Body of pancreas (tissue), 4 donors: ENCODE results near the gene CSNK1E. TPM values are rescaled to one million over a fixed set of nuclear protein-coding genes. Genes with fewer than 3 reads are reported as not detected.

Experiments used
- ATAC-seq: fragments of 150-250 bp; one replicate; pipeline ENCODE4 v1.9.1; 2016
- DNase-seq, 4 donors: peaks; one replicate each; pipeline ENCODE4 v3.0.0-alpha.2; 2019
- H3K27ac ChIP-seq, 4 donors: fragments of 200-600 bp; sonication (generic); 1 replicate in 3 of 4; 2 replicates in 1 of 4; pipeline versions ENCODE4 v1.5.1 to v1.6.1; 2016 to 2019; ENCODE audit warnings: mild to moderate bottlenecking in 1 of 4, mixed read lengths in 1 of 4, moderate library complexity in 1 of 4
- H3K27me3 ChIP-seq, 2 donors: fragments of 200-600 bp; sonication (generic); one replicate each; pipeline ENCODE4 v1.6.0; 2016; ENCODE audit warnings: mild to moderate bottlenecking in 1 of 2
- H3K36me3 ChIP-seq, 2 donors: fragments of 200-600 bp; sonication (generic); replicated peaks in 1 of 2; 2 replicates each; pipeline ENCODE4 v1.5.1; 2016; ENCODE audit warnings: low read depth in 2 of 2; ENCODE audit not compliant: insufficient read depth in 1 of 2
- H3K4me1 ChIP-seq: fragments of 200-600 bp; sonication (generic); one replicate; pipeline ENCODE4 v1.6.0; 2016
- H3K4me3 ChIP-seq, 2 donors: fragments of 200-600 bp; sonication (generic); 1 replicate in 1 of 2; 2 replicates in 1 of 2; pipeline ENCODE4 v1.5.1; 2016 to 2019
- H3K9me3 ChIP-seq, 3 donors: fragments of 200-600 bp; sonication (generic); 1 replicate in 2 of 3; 2 replicates in 1 of 3; pipeline ENCODE4 v1.5.1; 2016
- CTCF ChIP-seq, 7 experiments: fragments of 450-650 bp in 4 of 7; fragments of 200-600 bp in 3 of 7; sonication (generic) in 3 of 7; IDR thresholded peaks; one replicate each; pipeline ENCODE4 v1.5.1; 2016 to 2019; ENCODE audit warnings: antibody characterized with exemption in 7 of 7
- POLR2A ChIP-seq, 3 donors: fragments of 450-650 bp; IDR thresholded peaks; one replicate each; pipeline ENCODE4 v1.6.1; 2016; ENCODE audit warnings: antibody characterized with exemption in 3 of 3, mild to moderate bottlenecking in 2 of 3
- WGBS, 2 donors: methylation state at CpG; one replicate each; pipeline ENCODE4 v1.1.5; 2017; 5-methylcytosine and 5-hydroxymethylcytosine counted together
- intact Hi-C: fragments of 100-400 bp; cut with DNase I; formaldehyde crosslinking; loops from one replicate; pipeline ENCODE4 v1.15.1; 2023
- total RNA-seq, 2 donors: library from RNA; depleted of rRNA; stranded (reverse); fragments of >200 nt; gene quantifications; one replicate each; pipeline ENCODE4 v1.1.0, GENCODE V29; 2016

Gene CSNK1E
- total RNA-seq, 2 donors from 2014 or later: 63.3 to 172 TPM

GRCh38 chr22:38272373-38273134 is 44.7 kb downstream of the CSNK1E start, which contains the start of gene TMEM184B:
Gene TMEM184B (minus strand): TSS chr22:38273010. CDS start chr22:38247961, 25,049 bp downstream.
- DNase-seq (peak; percentile 79 to 86 (median 82)), ATAC-seq (peak; percentile 96)
- Histone ChIP-seq H3K27ac (peak within 1 kb of the TSS; percentile 77 to 92 (median 90)), H3K27me3 (no peaks in the 10 kb centered on the region), H3K36me3 (no peaks in the 10 kb centered on the region), H3K4me3 (peak within 1 kb of the TSS; percentile 95 to 99), H3K9me3 (no peaks in the 10 kb centered on the region), H3K4me1 (peaks cover 22% of the 10 kb centered on the region)
- intact Hi-C loops: no loop called here
- TF ChIP-seq CTCF (IDR thresholded peaks at IDR 0.05): no peak
- TF ChIP-seq POLR2A (IDR thresholded peaks at IDR 0.05): peak; percentile 33 to 79 (median 52)
- 0 to 2% methylated on average over 11 to 94 of the region's 97 CpGs for WGBS, 2 donors

GRCh38 chr22:38271927-38272372 is 45.3 kb downstream of the CSNK1E start:
- peak; percentile 56 to 81 (median 72) for DNase-seq
- TF ChIP-seq POLR2A (IDR thresholded peaks at IDR 0.05): peak in 1 of 3 donors; percentile 19
- no peak for TF ChIP-seq CTCF (IDR thresholded peaks at IDR 0.05)
- Histone ChIP-seq H3K27me3 (no peaks in the 10 kb centered on the region), H3K36me3 (no peaks in the 10 kb centered on the region), H3K9me3 (no peaks in the 10 kb centered on the region), H3K27ac (peak overlapping the region; percentile 77 to 92 (median 90)), H3K4me1 (peaks cover 22% of the 10 kb centered on the region), H3K4me3 (peak overlapping the region; percentile 95 to 99)
- intact Hi-C loops: no loop called here
- WGBS, 2 donors: 3 to 14% methylated on average over 4 to 7 of the region's 7 CpGs
- peak; percentile 49 for ATAC-seq

DNA sequence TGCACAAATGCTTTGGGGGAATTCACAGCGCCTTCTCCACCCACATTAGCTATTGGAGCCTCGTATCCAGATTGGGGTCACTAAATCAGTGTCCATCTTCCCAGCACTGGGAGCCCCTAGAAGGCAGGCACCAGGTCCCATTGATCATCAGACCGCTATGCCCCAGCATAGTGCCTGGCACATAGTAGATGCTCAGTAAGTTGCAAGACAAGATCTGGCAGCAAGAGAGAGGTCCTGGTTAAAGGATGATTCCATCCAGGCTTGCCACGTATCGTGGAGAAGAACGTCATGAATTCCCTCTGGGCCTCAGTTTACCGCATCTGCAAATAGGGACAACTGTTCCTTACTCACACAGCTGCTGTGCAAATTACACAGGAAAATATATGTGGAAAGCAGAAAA is 46.1 kb downstream of the CSNK1E start:
- 87 to 100% methylated on average over 2 to 7 of the region's 7 CpGs for WGBS, 2 donors
- Histone ChIP-seq H3K4me1 (peaks cover 30% of the 10 kb centered on the region), H3K36me3 (no peaks in the 10 kb centered on the region), H3K27me3 (no peaks in the 10 kb centered on the region), H3K27ac (no peak overlapping the region), H3K4me3 (no peak overlapping the region), H3K9me3 (no peaks in the 10 kb centered on the region)
- ATAC-seq (no peak), DNase-seq (no peak)
- intact Hi-C loops: no loop called here
- TF ChIP-seq CTCF (IDR thresholded peaks at IDR 0.05): no peak
- no peak for TF ChIP-seq POLR2A (IDR thresholded peaks at IDR 0.05)

DNA sequence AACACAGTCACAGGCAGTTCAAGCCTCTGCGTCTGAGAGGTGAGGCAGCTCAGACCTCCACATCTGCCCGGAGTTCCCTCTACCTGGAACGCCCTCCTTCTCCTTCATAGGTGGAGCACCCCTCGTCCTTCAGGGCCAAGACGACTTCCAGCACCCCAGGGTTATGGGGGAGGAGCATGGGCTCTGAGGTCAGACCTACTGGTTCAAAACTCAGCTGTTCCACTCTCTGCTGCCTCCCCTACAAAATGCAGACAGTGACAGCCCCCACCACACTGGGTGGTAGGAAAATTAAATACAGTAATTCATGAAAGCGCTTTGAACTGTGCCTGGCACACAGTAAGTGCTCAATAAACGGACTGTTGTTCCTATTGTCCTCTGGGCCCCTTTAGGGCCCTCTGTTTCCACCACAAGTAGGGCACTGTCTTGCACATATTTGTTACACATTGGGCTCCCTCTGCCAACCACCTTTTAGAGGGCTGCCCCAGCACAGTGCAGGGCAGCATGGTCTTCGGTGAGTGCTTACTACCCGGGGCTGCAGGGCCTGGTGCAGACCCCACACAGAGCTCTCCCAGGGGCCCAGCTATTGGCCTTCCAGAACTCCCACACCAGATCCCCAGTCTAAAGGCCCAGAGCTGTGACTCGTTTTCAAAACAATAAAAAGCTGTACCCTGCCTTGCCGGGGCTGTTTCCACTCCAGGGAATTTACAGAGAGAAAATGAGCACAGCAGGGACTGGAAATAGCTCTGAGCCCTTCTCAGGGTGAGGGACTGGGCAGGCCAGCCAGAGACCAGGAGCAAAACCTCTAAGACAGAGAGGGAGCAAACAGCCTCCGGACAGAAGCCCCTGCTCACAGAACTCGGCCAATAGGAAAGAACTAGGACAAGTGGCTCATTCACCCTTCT is 46.9 kb downstream of the CSNK1E start:
- no peak overlapping the region for H3K4me3 ChIP-seq
- DNase-seq (no peak), ATAC-seq (no peak)
- intact Hi-C loops: no loop called here
- H3K9me3 ChIP-seq: no peaks in the 10 kb centered on the region
- 73 to 78% methylated on average over 11 to 13 of the region's 13 CpGs for WGBS, 2 donors
- H3K36me3 ChIP-seq: no peaks in the 10 kb centered on the region
- H3K27ac ChIP-seq: no peak overlapping the region
- H3K4me1 ChIP-seq: peaks cover 35% of the 10 kb centered on the region
- H3K27me3 ChIP-seq: no peaks in the 10 kb centered on the region
- TF ChIP-seq POLR2A (IDR thresholded peaks at IDR 0.05) (no peak), CTCF (IDR thresholded peaks at IDR 0.05) (no peak)
